Endothelial cell of umbilical vein (primary cell): ENCODE results near the gene ZNF568.

Source experiments
- CTCF ChIP-seq, 2 donors: IDR thresholded peaks; 1 replicate in 1 of 2; 2 replicates in 1 of 2; pipeline ENCODE4 v1.5.1; 2011; ENCODE audit warnings: low read length in 2 of 2, mild to moderate bottlenecking in 2 of 2, moderate library complexity in 2 of 2, control low read depth in 1 of 2, inconsistent platforms in 1 of 2, low read depth in 1 of 2; ENCODE audit not compliant: insufficient read depth in 1 of 2; ENCODE audit errors: extremely low read depth in 1 of 2
- POLR2A ChIP-seq: IDR thresholded peaks from 2 replicates; pipeline ENCODE4 v1.6.1; 2012; ENCODE audit warnings: low read depth, mild to moderate bottlenecking, control low read depth, low read length
- POLR2AphosphoS5 ChIP-seq: IDR thresholded peaks from 2 replicates; pipeline ENCODE4 v1.6.1; 2012; ENCODE audit warnings: low read depth, mild to moderate bottlenecking, control low read depth, low read length, moderate library complexity; ENCODE audit not compliant: insufficient read depth

DNA sequence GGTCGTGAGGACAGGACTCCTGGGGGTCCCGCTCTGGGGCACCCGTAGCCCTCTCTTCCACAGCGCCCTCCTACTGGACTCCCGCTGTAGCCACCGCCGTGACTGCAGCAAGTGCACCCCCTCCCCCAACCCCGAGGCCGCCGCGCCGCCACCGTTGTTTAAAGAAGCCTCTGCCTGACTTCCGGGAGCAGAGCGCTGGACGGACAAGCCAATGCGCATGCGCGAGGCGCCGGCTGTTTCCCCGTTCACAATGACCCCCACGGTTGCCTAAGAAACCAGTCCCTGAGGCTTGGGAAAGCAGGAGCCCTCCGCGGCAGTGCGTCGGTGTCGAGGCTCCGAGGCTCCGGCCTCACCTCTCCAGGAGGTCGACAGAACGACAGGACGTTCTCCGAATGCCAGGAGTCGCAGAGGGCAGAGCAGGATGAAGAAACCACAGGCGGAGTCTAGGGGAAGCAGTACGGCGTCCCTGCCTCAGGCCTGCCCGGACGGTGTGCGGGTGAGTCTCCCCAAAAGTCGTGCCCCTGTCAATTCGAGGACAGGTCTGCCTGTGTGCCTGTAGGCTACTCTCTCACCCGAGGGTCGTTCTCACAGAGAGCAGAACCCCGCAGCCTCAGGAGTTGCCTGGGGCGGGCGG lies 91.6 kb downstream of the ZNF568 start:
- no peak for TF ChIP-seq POLR2A
- TF ChIP-seq CTCF (IDR thresholded peaks at IDR 0.05; ENCODE audit: extremely low read depth in 1 of 2, insufficient read depth in 1 of 2, low read depth in 1 of 2, low read length in 2 of 2), result no peak
- TF ChIP-seq POLR2AphosphoS5, result no peak
